Right lobe of liver (tissue), 4 donors: ENCODE results near the gene ATL1.

Experiments
- CTCF ChIP-seq, 4 donors: fragments of 200-600 bp in 3 of 4; fragments of 450-650 bp in 1 of 4; IDR thresholded peaks; one replicate each; pipeline versions ENCODE4 v1.5.1 to v1.8.0; 2016 to 2022; ENCODE audit warnings: antibody characterized with exemption in 4 of 4, mild to moderate bottlenecking in 2 of 4
- POLR2A ChIP-seq: fragments of 450-650 bp; IDR thresholded peaks from one replicate; pipeline ENCODE4 v1.6.1; 2017; ENCODE audit warnings: antibody characterized with exemption, mild to moderate bottlenecking
- donor health status: DM: no; HTN: no; CAD: no.
- donor health status: DM: no; HTN: no; CAD: no.
- donor health status: DM: no; HTN: yes; CAD: no.

- TF ChIP-seq POLR2A (no peak), CTCF (IDR thresholded peaks at IDR 0.05) (peak; percentile 47 to 60 (median 52))
Observed at GRCh38 chr14:50542941-50543418, 17.0 kb upstream of the ATL1 start.
